ENCODE results near the gene DNAH2.

- TF ChIP-seq RNF2 (IDR thresholded peaks at IDR 0.05; ENCODE audit: borderline replicate concordance, low read depth) (no peak), CTCF (IDR thresholded peaks at IDR 0.05) (no peak), EP300 (IDR thresholded peaks at IDR 0.05) (no peak), MAX (IDR thresholded peaks at IDR 0.05) (no peak), HDAC2 (IDR thresholded peaks at IDR 0.05) (no peak), RCOR1 (IDR thresholded peaks at IDR 0.05; ENCODE audit: low read depth, low read length) (no peak), EHMT2 (IDR thresholded peaks at IDR 0.05; ENCODE audit: low read depth) (no peak), POLR2A (IDR thresholded peaks at IDR 0.05; ENCODE audit: low read length) (no peak), USF2 (IDR thresholded peaks at IDR 0.05) (no peak), CHD2 (IDR thresholded peaks at IDR 0.05; ENCODE audit: low read length, partially characterized antibody) (no peak), MYC (IDR thresholded peaks at IDR 0.05; ENCODE audit: borderline replicate concordance, low read length) (no peak)
These were observed 22.0 kb upstream of the DNAH2 start for GRCh38 chr17:7695586-7695985.

Data from A549 (cell line).